ENCODE results near the gene APPBP2.

DNA sequence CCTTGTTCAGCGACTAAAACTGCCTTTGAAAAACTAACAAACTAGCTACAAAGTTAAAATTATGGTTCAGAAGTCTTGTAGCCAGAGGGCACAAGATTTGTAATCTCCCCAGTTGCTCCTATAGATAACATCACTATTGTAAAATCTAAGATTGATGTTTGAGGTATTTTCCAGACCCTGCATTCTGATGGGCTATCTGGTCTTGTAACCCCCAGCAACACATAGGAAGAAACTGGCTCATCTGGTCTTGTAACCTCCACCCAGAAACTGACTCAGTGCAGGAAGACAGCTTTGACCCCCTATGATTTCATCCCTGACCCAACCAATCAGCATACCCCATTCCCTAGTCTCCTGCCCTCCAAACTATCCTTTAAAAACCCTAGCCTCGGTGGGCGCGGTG, 116.0 kb downstream of the APPBP2 start:
- TF ChIP-seq, protein P1, sequence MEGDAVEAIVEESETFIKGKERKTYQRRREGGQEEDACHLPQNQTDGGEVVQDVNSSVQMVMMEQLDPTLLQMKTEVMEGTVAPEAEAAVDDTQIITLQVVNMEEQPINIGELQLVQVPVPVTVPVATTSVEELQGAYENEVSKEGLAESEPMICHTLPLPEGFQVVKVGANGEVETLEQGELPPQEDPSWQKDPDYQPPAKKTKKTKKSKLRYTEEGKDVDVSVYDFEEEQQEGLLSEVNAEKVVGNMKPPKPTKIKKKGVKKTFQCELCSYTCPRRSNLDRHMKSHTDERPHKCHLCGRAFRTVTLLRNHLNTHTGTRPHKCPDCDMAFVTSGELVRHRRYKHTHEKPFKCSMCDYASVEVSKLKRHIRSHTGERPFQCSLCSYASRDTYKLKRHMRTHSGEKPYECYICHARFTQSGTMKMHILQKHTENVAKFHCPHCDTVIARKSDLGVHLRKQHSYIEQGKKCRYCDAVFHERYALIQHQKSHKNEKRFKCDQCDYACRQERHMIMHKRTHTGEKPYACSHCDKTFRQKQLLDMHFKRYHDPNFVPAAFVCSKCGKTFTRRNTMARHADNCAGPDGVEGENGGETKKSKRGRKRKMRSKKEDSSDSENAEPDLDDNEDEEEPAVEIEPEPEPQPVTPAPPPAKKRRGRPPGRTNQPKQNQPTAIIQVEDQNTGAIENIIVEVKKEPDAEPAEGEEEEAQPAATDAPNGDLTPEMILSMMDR (conservative IDR thresholded peaks at IDR 0.05) = no peak
- TF ChIP-seq EZH2 (IDR thresholded peaks at IDR 0.05; ENCODE audit: low read depth) = no peak

Data from PC-9 (cell line).